ENCODE data around the gene PCED1B.

The PCED1B gene

DNA sequence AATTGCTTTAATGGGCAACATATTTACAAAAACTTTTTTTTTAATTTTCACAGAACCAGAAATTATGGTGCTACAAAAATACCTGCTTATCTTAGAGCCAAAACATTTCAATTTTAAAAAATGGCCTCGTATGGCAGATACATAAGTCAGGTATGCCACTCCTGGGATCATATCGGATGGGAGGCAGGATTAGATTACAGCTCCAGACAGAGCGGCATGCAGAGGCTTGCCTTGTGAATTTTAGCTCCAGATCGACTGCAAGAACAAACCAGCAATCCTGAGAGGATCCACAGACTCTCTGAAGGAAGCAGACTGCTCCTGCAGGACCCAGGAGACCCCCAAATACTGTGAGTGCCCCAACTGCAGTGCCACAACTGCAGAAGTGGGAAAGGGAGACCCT is 169.7 kb downstream of the PCED1B start:
- peak; percentile 35; the same call in 1 of the 3 replicates for ATAC-seq

DNA sequence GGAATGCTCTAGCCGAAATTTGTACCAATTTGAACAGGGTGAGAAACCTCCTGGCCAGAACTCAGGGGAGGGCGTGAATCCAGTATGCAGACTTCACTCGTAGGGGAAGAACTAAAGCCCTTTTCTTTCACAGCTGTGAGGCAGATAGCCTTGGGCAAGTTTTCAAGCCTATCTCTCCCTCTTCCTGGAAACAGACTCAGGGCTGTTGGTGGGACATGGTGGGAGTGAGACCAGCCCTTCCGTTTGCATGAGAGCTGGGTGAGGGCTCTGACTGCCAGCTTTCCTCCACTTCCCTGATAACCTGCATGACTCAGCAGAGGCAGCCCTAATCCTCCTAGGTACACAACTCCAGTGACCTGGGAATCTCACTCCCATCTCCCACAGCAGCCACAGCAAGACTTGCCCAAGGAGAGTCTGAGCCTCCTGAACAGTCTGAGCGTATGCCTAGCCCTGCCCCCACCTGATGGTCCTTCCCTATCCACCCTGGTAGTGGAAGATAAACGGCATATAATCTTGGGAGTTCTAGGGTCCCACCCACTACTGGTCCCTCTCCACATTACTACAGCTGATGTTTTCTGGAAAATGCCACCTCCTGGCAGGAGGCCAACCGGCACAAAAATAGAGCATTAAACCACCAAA is 170.4 kb downstream of the PCED1B start:
- no peak for ATAC-seq
- TF ChIP-seq TOX (CRISPR knock-in tag; IDR thresholded peaks at IDR 0.05; ENCODE audit: borderline replicate concordance) (no peak), OSR1 (CRISPR knock-in tag; IDR thresholded peaks at IDR 0.05) (no peak), ZNF70 (CRISPR knock-in tag; IDR thresholded peaks at IDR 0.05) (no peak), ESRRG (CRISPR knock-in tag; IDR thresholded peaks at IDR 0.05) (no peak), ZNF8 (CRISPR knock-in tag; IDR thresholded peaks at IDR 0.05) (no peak), ISL1 (CRISPR knock-in tag; IDR thresholded peaks at IDR 0.05) (no peak), SNAI2 (CRISPR knock-in tag; IDR thresholded peaks at IDR 0.05) (no peak), CSDC2 (CRISPR knock-in tag; IDR thresholded peaks at IDR 0.05) (no peak), ZFP3 (CRISPR knock-in tag; IDR thresholded peaks at IDR 0.05) (no peak), RARB (CRISPR knock-in tag; IDR thresholded peaks at IDR 0.05) (no peak)
- TF ChIP-seq, protein P1, sequence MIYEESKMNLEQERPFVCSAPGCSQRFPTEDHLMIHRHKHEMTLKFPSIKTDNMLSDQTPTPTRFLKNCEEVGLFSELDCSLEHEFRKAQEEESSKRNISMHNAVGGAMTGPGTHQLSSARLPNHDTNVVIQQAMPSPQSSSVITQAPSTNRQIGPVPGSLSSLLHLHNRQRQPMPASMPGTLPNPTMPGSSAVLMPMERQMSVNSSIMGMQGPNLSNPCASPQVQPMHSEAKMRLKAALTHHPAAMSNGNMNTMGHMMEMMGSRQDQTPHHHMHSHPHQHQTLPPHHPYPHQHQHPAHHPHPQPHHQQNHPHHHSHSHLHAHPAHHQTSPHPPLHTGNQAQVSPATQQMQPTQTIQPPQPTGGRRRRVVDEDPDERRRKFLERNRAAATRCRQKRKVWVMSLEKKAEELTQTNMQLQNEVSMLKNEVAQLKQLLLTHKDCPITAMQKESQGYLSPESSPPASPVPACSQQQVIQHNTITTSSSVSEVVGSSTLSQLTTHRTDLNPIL (CRISPR knock-in tag; IDR thresholded peaks at IDR 0.05; ENCODE audit: low read depth) = no peak
- TF ChIP-seq, protein P2, sequence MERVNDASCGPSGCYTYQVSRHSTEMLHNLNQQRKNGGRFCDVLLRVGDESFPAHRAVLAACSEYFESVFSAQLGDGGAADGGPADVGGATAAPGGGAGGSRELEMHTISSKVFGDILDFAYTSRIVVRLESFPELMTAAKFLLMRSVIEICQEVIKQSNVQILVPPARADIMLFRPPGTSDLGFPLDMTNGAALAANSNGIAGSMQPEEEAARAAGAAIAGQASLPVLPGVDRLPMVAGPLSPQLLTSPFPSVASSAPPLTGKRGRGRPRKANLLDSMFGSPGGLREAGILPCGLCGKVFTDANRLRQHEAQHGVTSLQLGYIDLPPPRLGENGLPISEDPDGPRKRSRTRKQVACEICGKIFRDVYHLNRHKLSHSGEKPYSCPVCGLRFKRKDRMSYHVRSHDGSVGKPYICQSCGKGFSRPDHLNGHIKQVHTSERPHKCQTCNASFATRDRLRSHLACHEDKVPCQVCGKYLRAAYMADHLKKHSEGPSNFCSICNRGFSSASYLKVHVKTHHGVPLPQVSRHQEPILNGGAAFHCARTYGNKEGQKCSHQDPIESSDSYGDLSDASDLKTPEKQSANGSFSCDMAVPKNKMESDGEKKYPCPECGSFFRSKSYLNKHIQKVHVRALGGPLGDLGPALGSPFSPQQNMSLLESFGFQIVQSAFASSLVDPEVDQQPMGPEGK (CRISPR knock-in tag; IDR thresholded peaks at IDR 0.05; ENCODE audit: borderline replicate concordance) = no peak

More for the DNA sequence above, 169.7 kb downstream of the PCED1B start:
- TF ChIP-seq SNAI2 (CRISPR knock-in tag; IDR thresholded peaks at IDR 0.05) = no peak
- TF ChIP-seq, protein P2 (CRISPR knock-in tag; IDR thresholded peaks at IDR 0.05; ENCODE audit: borderline replicate concordance) = no peak
- no peak for TF ChIP-seq TCF4 (CRISPR knock-in tag; IDR thresholded peaks at IDR 0.05; ENCODE audit: borderline replicate concordance)
- TF ChIP-seq, protein P3, sequence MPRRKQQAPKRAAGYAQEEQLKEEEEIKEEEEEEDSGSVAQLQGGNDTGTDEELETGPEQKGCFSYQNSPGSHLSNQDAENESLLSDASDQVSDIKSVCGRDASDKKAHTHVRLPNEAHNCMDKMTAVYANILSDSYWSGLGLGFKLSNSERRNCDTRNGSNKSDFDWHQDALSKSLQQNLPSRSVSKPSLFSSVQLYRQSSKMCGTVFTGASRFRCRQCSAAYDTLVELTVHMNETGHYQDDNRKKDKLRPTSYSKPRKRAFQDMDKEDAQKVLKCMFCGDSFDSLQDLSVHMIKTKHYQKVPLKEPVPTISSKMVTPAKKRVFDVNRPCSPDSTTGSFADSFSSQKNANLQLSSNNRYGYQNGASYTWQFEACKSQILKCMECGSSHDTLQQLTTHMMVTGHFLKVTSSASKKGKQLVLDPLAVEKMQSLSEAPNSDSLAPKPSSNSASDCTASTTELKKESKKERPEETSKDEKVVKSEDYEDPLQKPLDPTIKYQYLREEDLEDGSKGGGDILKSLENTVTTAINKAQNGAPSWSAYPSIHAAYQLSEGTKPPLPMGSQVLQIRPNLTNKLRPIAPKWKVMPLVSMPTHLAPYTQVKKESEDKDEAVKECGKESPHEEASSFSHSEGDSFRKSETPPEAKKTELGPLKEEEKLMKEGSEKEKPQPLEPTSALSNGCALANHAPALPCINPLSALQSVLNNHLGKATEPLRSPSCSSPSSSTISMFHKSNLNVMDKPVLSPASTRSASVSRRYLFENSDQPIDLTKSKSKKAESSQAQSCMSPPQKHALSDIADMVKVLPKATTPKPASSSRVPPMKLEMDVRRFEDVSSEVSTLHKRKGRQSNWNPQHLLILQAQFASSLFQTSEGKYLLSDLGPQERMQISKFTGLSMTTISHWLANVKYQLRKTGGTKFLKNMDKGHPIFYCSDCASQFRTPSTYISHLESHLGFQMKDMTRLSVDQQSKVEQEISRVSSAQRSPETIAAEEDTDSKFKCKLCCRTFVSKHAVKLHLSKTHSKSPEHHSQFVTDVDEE (CRISPR knock-in tag; IDR thresholded peaks at IDR 0.05) = no peak
- TF ChIP-seq ESRRG (CRISPR knock-in tag; IDR thresholded peaks at IDR 0.05) = no peak
- no peak for TF ChIP-seq CSDC2 (CRISPR knock-in tag; IDR thresholded peaks at IDR 0.05)
- TF ChIP-seq ZFP30 (CRISPR knock-in tag; IDR thresholded peaks at IDR 0.05) = no peak
- TF ChIP-seq, protein P4, sequence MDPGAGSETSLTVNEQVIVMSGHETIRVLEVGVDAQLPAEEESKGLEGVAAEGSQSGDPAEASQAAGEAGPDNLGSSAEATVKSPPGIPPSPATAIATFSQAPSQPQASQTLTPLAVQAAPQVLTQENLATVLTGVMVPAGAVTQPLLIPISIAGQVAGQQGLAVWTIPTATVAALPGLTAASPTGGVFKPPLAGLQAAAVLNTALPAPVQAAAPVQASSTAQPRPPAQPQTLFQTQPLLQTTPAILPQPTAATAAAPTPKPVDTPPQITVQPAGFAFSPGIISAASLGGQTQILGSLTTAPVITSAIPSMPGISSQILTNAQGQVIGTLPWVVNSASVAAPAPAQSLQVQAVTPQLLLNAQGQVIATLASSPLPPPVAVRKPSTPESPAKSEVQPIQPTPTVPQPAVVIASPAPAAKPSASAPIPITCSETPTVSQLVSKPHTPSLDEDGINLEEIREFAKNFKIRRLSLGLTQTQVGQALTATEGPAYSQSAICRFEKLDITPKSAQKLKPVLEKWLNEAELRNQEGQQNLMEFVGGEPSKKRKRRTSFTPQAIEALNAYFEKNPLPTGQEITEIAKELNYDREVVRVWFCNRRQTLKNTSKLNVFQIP (CRISPR knock-in tag; IDR thresholded peaks at IDR 0.05; ENCODE audit: borderline replicate concordance, low read depth) = no peak
- no peak for TF ChIP-seq BACH2 (CRISPR knock-in tag; IDR thresholded peaks at IDR 0.05; ENCODE audit: borderline replicate concordance)
- TF ChIP-seq PPARA (CRISPR knock-in tag; IDR thresholded peaks at IDR 0.05; ENCODE audit: borderline replicate concordance) = no peak
- TF ChIP-seq ZNF70 (CRISPR knock-in tag; IDR thresholded peaks at IDR 0.05) = no peak
- no peak for TF ChIP-seq OSR1 (CRISPR knock-in tag; IDR thresholded peaks at IDR 0.05)
- no peak for TF ChIP-seq ZC3H10 (CRISPR knock-in tag; IDR thresholded peaks at IDR 0.05)
- no peak for TF ChIP-seq ARNTL (CRISPR knock-in tag; IDR thresholded peaks at IDR 0.05; ENCODE audit: borderline replicate concordance, low read depth)
- no peak for TF ChIP-seq GLIS3 (CRISPR knock-in tag; IDR thresholded peaks at IDR 0.05)
- no peak for TF ChIP-seq TOX (CRISPR knock-in tag; IDR thresholded peaks at IDR 0.05; ENCODE audit: borderline replicate concordance)
- TF ChIP-seq, protein P5, sequence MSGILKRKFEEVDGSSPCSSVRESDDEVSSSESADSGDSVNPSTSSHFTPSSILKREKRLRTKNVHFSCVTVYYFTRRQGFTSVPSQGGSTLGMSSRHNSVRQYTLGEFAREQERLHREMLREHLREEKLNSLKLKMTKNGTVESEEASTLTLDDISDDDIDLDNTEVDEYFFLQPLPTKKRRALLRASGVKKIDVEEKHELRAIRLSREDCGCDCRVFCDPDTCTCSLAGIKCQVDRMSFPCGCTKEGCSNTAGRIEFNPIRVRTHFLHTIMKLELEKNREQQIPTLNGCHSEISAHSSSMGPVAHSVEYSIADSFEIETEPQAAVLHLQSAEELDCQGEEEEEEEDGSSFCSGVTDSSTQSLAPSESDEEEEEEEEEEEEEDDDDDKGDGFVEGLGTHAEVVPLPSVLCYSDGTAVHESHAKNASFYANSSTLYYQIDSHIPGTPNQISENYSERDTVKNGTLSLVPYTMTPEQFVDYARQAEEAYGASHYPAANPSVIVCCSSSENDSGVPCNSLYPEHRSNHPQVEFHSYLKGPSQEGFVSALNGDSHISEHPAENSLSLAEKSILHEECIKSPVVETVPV (CRISPR knock-in tag; IDR thresholded peaks at IDR 0.05) = no peak
- TF ChIP-seq, protein P1 (CRISPR knock-in tag; IDR thresholded peaks at IDR 0.05; ENCODE audit: low read depth) = no peak
